ENCODE measurements around the gene RHOT1.

GRCh38 chr17:32117399-32117798, 24.9 kb upstream of the RHOT1 start:
- TF ChIP-seq SIN3A (IDR thresholded peaks at IDR 0.05; ENCODE audit: borderline replicate concordance, insufficient read depth, low read depth, low read length) (no peak), POLR2AphosphoS5 (IDR thresholded peaks at IDR 0.05; ENCODE audit: low read depth, low read length) (no peak), TCF7L2 (IDR thresholded peaks at IDR 0.05; ENCODE audit: low read depth, low read length) (no peak)
- TF ChIP-seq, protein P1, sequence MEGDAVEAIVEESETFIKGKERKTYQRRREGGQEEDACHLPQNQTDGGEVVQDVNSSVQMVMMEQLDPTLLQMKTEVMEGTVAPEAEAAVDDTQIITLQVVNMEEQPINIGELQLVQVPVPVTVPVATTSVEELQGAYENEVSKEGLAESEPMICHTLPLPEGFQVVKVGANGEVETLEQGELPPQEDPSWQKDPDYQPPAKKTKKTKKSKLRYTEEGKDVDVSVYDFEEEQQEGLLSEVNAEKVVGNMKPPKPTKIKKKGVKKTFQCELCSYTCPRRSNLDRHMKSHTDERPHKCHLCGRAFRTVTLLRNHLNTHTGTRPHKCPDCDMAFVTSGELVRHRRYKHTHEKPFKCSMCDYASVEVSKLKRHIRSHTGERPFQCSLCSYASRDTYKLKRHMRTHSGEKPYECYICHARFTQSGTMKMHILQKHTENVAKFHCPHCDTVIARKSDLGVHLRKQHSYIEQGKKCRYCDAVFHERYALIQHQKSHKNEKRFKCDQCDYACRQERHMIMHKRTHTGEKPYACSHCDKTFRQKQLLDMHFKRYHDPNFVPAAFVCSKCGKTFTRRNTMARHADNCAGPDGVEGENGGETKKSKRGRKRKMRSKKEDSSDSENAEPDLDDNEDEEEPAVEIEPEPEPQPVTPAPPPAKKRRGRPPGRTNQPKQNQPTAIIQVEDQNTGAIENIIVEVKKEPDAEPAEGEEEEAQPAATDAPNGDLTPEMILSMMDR (IDR thresholded peaks at IDR 0.05), result no peak

Data from Panc1 (cell line).